DMS114 treated with DMSO at 0.1 percent for 48 hours (cell line): ENCODE data around the gene CCDC142.
"Not testable (repeated sequence)": the region's sequence is repeated elsewhere in the genome, so short reads cannot be mapped to it uniquely, and the experiment has no call there.

Experiments
- DNase-seq: peaks from one replicate; lab custom pipeline; 2025; ENCODE audit not compliant: unreplicated experiment; lab: John Stamatoyannopoulos, UW

The CCDC142 gene

DNA sequence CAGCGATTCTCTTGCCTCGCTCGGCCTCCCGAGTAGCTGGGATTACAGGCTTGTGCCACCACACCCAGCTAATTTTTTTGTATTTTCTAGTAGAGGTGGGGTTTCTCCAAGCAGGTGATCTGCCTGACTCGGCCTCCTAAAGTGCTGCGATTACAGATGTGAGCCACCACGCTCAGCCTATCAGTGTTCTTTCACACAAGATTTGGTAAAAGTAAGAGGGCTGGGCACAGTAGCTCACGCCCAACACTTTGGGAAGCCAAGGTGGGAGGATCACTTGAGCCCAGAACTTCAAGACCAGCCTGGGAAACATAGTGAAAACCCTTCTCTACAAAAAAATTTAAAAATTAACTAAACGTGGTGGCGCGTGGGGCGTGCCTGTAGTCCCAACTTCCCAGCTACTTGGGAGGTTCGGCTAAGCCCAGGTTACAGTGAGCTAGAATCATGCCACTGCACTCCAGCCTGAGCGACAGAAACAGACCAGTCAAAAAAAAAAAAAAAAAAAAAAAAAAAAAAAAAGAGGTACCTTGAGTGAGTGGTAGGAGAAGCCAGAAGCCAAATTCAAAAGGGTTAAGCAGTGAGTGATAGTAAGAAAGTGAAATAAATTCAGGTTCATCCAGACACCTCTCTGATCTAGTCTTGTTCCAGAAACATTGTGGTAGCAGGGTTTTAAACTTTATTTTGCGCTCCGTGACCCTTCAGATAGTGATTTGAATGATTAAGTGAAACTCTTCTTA lies 11.3 kb downstream of the CCDC142 start:
- DNase-seq: no peak

DNA sequence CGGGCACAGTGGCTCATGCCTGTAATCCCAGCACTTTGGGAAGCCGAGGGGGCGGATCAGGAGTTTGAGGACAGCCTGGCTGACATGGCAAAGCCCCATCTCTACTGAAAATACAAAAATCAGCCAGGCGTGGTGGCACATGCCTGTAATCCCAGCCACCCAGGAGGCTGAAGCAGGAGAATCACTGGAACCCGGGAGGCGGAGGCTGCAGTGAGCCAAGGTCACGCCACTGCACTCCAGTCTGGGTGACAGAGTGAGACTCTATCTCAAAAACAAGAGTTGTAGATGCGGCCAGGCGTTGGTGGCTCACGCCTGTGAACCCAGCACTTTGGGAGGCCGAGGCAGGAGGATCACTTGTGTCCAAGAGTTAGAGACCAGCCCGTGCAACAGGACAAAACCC lies 12.1 kb downstream of the CCDC142 start:
- not testable (repeated sequence) for DNase-seq

- DNase-seq: no peak
These were observed 18.4 kb downstream of the CCDC142 start for GRCh38 chr2:74464406-74464805.

DNA sequence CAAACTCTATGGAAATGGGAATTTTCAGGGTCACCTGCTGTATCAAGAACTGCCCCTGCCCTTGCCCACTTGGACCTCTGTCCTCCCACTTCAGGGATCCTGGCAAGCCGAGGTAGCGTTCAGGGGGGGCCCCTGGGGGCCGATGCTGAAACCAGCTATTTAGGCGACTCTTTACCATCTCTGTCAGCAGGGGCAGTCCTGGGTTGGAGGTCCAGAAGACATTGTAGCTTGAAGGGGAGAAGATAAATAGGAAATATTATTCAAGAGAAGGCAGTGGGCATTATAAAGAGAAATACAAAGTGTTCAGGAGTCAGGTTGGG lies 20.1 kb downstream of the CCDC142 start:
- DNase-seq: no peak

DNA sequence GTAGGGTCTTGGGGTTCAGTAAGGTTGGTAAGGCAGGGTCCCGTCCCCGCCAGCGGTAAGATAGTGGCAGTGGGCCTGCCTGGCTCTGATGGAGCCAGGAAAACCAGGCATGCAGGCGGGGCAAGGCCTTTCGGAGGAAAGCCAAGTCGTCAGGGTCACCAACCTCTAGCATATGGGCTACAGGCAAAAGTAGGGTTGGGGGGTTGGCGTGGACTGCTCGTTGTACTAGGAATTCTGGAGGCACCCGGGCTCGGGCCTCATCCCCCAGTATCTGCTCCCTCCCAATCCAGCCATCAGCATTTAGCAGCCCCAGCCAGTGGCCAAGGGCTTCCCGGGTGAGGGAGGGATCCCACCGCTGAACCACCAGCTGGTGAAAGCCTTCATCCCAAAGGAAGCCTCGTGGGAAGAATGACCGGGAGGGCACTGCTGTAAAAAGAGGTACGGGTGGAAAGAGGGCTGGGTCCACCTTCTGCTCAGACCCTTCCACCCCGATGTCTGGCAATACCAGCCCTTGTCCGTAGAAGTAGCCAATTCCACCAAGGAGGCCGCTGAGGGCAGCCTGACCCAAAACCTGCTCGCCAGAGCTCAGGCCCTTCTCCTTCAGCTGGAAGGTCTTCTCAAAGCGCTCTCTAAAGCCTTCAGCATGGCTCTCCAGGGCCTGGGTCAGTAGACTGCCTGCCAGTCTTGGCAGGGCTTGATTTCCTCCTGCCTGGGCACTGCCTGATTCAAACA lies 20.6 kb downstream of the CCDC142 start:
- DNase-seq: no peak

GRCh38 chr2:74461187-74462053 lies 21.4 kb downstream of the CCDC142 start:
- DNase-seq: no peak

DNA sequence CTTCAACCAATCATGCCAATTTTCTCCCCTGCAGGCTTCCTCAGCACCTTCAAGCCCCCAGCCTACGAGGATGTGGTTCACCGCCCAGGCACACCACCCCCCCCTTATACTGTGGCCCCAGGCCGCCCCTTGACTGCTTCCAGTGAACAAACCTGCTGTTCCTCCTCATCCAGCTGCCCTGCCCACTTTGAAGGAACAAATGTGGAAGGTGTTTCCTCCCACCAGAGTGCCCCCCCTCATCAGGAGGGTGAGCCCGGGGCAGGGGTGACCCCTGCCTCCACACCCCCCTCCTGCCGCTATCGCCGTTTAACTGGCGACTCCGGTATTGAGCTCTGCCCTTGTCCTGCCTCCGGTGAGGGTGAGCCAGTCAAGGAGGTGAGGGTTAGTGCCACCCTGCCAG lies 22.6 kb downstream of the CCDC142 start:
- not testable (repeated sequence) for DNase-seq

GRCh38 chr2:74459503-74460118 lies 23.2 kb downstream of the CCDC142 start:
- not testable (repeated sequence) for DNase-seq

DNA sequence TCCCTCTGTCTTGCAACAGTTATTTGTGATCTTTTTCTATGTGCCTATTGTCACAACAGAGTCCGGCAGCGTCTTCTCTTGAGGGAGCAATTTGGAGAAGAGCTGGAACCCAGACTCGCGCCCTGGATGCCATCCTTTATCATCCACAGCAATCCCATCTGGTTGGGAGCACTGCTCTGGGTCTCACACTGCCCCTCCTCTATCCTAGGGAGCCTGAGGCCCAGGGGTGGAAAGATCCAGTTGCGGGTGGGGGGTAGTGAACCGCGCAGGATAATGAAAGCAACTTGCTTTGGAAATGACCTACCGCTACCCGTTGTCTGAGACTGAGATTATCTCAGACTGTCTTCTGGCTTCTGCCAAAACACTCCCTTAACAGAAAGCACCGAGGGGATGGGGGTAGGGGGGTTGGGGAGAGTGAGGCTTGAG lies 23.8 kb downstream of the CCDC142 start:
- DNase-seq: no peak

GRCh38 chr2:74458132-74458937 lies 24.5 kb downstream of the CCDC142 start, which contains the start of gene WBP1:
WBP1 (plus strand) TSS chr2:74458438; CDS start chr2:74458603, 165 bp downstream.
- DNase-seq: peak; percentile 100

GRCh38 chr2:74457549-74458131 lies 25.2 kb downstream of the CCDC142 start:
- DNase-seq: no peak

- no peak for DNase-seq
These were observed 25.7 kb downstream of the CCDC142 start for GRCh38 chr2:74457129-74457548.

DNA sequence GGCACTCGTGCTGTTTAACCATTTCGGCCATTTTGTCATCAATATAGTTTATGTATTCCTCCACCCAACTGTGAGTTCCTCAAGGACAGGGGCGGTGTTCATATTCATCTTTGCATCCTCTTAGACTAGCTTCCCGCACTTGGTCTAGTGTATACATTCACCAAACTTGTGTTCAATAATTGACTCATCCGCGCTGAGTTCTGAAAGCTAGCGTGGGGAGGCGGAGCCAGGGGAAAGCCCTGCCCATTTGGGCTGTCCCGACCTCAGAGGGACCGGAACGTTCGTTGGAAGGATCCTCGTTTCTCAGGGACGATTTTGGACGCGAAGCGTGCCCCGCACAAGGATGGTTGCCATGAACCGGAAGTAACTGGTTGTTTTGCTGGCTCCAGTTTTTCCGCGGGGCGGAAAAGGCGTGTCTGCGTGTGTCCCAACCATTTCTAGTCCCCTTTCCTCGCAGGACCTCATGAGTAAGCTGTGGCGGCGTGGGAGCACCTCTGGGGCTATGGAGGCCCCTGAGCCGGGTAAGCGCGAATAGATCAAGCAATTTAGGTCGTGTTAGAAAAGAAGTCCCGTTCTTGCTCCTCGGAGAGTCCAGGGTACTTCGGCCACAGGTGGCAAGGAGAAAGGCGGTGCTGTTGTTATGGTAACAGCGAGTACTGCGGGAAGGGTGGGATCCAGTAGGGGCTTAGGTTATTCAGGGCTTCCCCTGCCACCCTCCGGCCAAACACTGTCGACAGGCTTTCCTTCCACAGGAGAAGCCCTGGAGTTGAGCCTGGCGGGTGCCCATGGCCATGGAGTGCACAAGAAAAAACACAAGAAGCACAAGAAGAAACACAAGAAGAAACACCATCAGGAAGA lies 27.9 kb downstream of the CCDC142 start, which contains the start of gene INO80B:
TSS of gene INO80B (plus strand) at position 434 of the 858 bp plus-strand sequence. CDS start at position 464, 30 bp downstream.
- DNase-seq: peak; percentile 96

- no peak for DNase-seq
These were observed 32.1 kb downstream of the CCDC142 start for GRCh38 chr2:74450570-74451190.

DNA sequence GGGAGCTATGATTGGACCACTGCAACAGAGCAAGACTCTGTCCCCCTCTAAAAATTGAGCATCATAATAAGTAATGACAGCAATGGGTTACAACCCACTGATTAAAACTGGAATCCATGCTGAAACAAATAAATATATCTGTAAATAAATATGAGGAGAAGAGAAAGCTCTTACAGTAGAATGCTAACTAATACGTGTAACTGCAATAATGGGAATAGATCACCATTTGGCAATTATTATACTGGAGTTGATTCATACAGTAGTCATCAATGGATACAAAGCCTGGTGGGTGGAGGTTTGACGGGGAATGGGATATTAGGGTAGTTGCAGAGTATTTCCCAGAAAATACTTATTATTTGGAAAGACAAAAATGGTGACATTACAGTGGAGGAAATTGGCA lies 34.0 kb downstream of the CCDC142 start:
- no peak for DNase-seq

DNA sequence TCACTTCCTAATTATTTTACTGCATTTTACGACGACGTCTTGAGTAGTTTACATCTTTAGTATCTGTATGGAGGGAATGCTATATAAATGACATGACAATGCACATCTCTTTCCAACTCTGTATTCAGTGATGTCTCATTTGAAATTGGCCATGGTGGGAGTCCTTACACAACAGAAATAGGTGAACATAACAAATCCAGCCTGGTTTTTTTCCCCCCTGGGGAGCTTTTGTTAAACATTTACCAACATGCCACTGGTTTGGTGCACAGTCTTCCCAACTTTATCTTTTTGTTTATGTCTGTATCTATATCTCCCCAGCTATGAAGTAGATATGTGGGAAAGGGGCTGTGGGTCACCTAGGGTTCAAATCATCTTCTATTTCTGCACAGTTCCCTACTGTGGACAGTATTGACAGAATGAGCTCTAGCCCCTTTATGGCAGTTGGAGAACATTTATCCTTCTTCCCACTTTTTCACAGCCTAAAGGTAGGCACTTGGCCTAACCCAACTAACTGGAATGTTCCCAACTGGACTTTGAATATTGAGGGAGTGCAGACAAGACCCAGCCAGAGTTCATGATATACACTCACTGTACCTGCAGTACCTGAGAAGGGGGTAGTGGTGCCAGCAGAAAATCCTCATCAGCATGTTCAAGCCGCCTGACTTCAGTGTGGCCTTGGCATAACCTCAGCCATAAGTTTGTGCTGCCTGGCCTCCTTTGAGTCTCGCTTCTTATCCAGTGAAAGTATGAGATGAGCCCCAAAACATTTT lies 35.4 kb downstream of the CCDC142 start:
- no peak for DNase-seq

DNA sequence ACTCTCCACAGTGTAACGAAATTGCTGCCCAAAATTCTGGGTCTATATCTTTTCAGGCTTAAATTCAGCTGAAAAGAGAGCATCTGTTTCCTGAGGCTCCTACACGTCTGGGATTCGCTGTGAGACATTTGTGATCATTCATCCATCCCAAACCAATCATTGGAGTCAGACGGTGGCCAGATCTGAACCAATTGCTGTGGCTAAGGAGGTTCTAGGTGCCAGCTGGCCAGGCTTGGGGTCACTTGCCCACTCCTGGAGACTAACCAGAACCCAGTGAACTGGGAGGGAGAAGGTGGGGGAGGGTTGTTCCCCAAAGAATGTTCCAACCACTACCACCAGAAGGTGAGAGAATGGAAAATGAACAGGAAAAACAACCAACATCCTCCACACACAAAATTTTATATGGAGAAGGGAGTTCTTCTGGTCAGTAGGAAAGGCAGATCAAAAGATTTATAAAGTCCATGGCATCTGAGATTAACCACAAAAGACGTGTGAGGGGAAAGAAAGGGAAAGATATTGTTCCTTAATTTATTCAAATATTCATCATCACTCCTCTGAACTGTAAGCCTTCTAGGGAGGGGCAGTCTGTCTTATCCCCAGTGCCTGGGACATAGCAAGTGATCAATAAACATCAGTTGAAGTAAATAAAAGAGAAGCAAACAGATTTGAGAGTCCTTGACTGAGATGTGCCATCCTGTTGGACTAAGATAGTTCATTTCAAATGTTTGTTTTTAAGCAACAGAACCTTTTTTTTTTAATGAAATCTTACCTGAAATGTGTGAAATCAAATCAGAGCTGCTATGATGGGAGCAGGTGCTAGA lies 38.1 kb downstream of the CCDC142 start:
- DNase-seq: no peak
